ENCODE results near the gene KIF3B.

KIF3B gene

GRCh38 chr20:32277361-32278198 lies at the start of gene KIF3B:
Gene KIF3B (plus strand): TSS chr20:32277651. CDS start chr20:32309778, 32,127 bp downstream.
- DNase-seq (ENCODE audit: low read depth): peak; percentile 77
- TF ChIP-seq, protein P1, sequence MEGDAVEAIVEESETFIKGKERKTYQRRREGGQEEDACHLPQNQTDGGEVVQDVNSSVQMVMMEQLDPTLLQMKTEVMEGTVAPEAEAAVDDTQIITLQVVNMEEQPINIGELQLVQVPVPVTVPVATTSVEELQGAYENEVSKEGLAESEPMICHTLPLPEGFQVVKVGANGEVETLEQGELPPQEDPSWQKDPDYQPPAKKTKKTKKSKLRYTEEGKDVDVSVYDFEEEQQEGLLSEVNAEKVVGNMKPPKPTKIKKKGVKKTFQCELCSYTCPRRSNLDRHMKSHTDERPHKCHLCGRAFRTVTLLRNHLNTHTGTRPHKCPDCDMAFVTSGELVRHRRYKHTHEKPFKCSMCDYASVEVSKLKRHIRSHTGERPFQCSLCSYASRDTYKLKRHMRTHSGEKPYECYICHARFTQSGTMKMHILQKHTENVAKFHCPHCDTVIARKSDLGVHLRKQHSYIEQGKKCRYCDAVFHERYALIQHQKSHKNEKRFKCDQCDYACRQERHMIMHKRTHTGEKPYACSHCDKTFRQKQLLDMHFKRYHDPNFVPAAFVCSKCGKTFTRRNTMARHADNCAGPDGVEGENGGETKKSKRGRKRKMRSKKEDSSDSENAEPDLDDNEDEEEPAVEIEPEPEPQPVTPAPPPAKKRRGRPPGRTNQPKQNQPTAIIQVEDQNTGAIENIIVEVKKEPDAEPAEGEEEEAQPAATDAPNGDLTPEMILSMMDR (IDR thresholded peaks at IDR 0.05; ENCODE audit: control insufficient read depth, extremely low read depth, insufficient read depth): no peak
- peak within 1 kb of the TSS; percentile 77 for H3K4me3 ChIP-seq (ENCODE audit: low read depth, low read length)

DNA sequence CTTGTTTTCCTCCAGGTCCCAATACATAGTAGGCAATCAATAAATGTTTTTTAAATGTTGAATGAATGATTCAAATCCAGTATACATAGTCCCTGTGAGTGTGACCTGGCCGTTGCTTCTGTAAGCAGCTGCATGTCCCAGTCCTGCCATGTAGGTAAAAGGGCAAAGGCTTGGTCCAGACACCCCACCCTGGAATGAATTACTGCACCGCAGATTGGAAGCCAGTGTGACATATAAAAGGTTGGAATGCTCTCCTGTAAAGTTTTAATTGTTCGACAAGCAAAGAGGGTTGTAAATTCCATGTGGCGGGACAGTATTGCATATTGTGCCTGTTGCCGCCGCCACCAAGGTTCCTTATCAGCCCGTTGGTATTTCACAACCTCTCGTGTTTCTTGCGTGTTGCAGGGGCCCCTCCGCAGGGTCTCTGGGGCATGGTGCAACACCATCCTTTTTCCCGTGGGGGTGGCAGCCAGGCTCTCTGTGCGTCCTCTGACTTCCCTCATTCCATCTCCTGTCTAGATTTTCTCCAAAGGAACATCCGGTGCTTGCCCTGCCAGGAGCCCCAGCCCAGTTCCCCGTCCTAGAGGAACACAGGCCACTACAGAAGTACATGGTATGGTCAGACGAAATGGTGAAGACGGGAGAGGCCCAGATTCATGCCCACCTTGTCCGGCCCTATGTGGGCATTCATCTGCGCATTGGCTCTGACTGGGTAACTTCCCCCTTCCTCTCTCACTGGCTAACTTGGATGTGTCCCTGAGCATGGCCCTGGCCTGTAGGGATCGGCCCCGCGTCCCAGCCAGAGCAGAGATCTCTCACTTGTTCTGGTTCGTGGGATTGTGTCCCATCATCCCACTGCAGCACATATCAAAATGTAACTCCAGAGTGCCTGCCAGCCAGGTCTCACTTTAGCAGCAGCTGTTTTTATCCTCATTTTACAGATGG lies 49.4 kb upstream of the KIF3B start:
- peak; percentile 80 for DNase-seq (ENCODE audit: low read depth)
- TF ChIP-seq, protein P1 (IDR thresholded peaks at IDR 0.05; ENCODE audit: control insufficient read depth, extremely low read depth, insufficient read depth): no peak
- peak overlapping the region; percentile 27; the same call in 1 of the 2 replicates for H3K4me3 ChIP-seq (ENCODE audit: low read depth, low read length)

DNA sequence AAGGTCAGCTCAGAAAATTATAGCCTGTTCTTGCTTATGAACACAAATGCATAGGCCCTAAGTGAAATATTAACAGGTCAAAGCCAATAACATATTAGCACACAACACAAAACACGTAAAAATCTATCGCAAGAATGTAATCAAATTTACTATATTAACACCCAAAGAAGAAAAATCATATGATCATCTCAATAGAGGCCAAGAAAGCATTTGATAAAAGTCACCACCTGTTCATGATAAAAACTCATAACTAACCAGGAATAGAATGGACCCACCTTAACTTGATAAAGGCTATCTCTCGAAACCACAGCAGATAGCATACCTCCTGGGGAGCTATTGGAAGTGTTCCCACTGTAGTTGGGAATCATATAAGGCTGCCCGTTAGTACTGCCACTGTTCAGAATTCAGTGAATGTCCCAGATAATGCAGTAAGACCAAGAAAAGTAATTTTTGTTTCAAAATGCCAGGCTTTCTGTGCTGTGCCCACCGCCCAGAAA lies 48.2 kb upstream of the KIF3B start:
- TF ChIP-seq, protein P1 (IDR thresholded peaks at IDR 0.05; ENCODE audit: control insufficient read depth, extremely low read depth, insufficient read depth): no peak
- H3K4me3 ChIP-seq (ENCODE audit: low read depth, low read length): no peak overlapping the region
- no peak for DNase-seq (ENCODE audit: low read depth)

DNA sequence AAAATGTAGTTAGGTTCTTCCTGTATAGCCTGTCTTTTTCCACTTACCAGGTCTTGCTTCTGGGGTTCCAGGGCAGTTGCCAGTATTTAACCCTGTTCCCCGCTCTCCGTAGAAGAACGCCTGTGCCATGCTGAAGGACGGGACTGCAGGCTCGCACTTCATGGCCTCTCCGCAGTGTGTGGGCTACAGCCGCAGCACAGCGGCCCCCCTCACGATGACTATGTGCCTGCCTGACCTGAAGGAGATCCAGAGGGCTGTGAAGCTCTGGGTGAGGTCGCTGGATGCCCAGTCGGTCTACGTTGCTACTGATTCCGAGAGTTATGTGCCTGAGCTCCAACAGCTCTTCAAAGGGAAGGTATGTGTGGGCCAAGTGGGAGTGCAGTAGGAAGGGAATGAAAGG lies 46.7 kb upstream of the KIF3B start:
- TF ChIP-seq, protein P1 (IDR thresholded peaks at IDR 0.05; ENCODE audit: control insufficient read depth, extremely low read depth, insufficient read depth): no peak
- no peak for DNase-seq (ENCODE audit: low read depth)
- no peak overlapping the region for H3K4me3 ChIP-seq (ENCODE audit: low read depth, low read length)

DNA sequence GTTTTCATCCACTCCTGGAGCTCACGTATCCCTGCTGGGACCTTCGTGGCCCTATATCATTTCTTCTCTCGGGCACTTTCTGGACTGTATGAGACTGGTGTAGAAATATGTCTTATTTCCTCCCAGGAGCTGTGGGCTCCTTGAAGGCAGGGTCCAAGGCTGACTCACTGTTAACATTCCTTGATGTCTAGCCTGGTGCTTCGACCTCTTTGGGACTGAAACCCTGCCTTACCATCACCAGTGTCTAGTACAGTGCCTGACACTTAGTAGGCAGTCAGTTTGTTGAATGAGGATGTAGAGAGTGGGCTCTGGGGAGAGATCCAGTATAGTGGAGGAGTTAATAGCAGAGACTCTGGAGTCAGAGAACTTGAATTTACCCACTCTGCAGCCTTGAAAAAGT lies 46.2 kb upstream of the KIF3B start:
- DNase-seq (ENCODE audit: low read depth): no peak
- no peak overlapping the region for H3K4me3 ChIP-seq (ENCODE audit: low read depth, low read length)
- TF ChIP-seq, protein P1 (IDR thresholded peaks at IDR 0.05; ENCODE audit: control insufficient read depth, extremely low read depth, insufficient read depth): no peak

DNA sequence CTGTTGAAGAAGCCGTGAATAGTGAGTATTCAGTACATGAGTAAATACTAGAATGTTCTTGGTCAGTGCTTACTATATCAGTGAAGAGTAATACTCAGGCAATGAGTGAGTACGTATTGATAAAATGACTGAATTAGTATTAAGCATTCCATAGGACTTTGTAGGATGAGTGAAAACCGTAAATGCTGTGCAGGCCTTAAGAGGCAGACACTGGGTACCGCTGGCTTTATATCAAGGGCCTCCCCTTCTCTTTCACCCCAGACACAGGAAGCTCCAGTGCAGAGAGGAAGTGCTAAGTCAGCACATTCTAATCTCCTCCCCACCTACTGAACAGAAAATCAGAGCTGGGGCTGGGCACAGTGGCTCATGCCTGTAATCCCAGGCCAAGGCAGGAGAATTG lies 45.6 kb upstream of the KIF3B start:
- H3K4me3 ChIP-seq (ENCODE audit: low read depth, low read length): no peak overlapping the region
- no peak for DNase-seq (ENCODE audit: low read depth)
- TF ChIP-seq, protein P1 (IDR thresholded peaks at IDR 0.05; ENCODE audit: control insufficient read depth, extremely low read depth, insufficient read depth): no peak
